HG03095 (cell line): ENCODE data around the gene TNFAIP8L1.
"Not testable (repeated sequence)": the region's sequence is repeated elsewhere in the genome, so short reads cannot be mapped to it uniquely, and the experiment has no call there.

Source experiments
- ATAC-seq: cut with Tn5 transposase; IDR thresholded peaks from one replicate; pipeline ENCODE4 v1.9.1; 2021; ENCODE audit warnings: moderate library complexity; ENCODE audit not compliant: unreplicated experiment

TNFAIP8L1 gene

DNA sequence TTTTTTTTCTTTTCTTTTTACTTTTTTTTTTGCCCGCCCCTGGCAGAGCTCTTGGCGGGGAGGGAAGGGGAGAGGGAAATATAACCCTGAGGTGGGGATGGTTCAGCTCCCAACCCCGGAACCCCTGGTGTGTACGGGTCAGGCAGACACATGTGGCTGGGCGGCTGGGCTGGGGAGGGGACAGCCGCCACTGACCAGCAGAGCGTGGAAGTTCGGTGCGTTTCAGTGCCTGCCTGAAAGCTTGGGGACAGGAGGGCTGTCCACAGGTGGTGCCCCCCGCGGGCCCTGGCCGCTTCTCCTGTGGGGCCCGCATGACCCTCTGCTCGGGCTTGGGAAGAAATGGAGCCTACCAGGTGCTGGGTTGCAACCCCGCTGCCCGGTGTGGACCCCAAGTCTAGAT, 36.0 kb downstream of the TNFAIP8L1 start:
- ATAC-seq = no peak

DNA sequence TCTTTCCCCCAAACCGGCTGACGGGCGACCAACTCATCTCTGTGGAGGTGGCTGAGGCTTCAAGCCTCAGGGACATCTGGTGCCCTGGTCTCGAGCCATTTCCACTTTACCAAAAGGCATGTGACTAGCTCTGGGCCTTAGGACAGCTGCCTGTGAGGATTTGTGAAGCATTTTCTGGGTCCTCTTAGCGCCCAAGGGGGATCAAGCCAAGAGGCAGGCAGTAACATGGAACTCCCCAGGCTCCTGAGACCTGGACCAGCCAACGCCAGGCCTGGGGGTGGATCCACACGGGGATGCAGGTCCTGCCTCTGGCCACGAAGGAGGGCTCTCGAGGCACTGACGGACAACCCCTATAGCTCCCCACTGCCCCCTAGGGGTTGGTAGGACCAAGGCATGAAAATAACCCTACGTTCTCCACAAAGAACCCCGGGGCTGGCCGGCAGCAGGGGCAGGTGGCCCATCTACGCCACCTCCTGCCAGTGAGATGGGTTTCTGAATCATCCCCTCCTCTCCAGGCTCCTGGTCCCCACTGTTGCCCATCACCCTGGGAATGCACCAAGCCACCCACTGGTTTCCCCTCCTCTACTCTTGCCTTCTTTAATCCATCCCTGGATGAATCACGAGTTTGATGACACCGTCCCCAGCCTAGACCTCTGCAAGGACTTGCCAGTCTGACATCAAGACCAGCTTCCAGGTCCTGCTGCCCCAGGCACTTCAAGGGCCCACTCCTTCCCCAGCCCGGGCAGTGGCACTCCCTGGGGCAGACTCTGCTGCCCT, 37.8 kb downstream of the TNFAIP8L1 start:
- no peak for ATAC-seq

DNA sequence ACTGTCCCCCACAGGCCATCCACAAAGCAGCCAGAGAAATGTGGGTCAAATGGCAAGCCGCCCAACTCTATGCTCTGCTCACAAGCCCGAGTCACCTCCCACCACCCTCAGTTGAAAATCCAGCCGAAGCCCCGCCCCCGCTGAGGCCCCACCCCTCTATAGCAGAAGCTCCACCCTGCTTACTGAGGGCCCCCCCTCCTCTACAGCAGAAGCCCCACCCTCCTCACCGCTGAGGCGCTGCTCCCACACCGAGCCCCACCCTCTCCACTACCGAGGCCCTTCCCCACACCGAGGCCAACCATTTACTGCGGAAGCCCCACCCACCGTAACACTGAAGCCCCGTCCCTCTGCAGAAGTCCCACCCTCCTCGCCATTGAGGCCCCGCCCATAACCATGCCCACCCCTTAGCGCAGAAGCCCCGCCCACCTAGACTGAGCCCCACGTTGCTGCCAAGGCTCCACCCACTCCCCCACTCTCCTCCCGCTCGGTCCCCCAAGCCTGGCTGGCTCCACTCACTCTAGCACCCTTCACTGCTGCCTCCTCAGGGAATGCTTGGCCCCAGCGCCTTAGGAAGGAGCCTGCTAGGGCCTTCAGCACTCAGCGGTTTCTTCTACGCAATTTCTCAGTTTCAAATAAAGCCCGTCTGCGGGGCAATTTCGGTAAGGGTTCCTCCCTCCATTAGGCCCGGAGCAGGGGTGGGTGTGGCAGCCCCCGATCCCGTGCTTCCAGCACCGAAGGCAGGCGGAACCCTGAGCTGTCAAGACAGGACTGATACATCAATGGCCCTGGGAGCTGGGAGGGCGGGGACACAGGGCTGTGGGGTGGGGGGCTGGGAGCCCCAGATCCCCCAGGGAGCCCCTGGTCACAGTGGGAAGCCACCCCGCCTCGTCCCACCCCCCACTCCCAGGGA, 39.8 kb downstream of the TNFAIP8L1 start:
- no peak for ATAC-seq

DNA sequence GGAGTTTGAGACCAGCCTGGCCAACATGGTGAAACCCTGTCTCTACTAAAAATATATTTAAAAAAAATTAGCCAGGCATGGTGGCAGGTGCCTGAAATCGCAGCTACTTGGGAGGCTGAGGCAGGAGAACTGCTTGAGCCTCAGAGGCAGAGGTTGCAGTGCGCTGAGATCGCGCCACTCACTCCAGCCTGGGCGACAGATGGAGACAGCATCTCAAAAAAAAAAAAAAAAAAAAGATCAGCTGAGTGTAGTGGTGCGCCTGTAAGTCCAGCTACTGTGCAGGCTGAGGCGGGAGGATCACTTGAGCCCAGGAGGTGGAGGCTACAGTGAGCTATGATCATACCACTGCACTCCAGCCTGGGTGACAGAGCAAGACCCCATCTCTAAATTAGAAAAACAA, 40.7 kb downstream of the TNFAIP8L1 start:
- not testable (repeated sequence) for ATAC-seq

DNA sequence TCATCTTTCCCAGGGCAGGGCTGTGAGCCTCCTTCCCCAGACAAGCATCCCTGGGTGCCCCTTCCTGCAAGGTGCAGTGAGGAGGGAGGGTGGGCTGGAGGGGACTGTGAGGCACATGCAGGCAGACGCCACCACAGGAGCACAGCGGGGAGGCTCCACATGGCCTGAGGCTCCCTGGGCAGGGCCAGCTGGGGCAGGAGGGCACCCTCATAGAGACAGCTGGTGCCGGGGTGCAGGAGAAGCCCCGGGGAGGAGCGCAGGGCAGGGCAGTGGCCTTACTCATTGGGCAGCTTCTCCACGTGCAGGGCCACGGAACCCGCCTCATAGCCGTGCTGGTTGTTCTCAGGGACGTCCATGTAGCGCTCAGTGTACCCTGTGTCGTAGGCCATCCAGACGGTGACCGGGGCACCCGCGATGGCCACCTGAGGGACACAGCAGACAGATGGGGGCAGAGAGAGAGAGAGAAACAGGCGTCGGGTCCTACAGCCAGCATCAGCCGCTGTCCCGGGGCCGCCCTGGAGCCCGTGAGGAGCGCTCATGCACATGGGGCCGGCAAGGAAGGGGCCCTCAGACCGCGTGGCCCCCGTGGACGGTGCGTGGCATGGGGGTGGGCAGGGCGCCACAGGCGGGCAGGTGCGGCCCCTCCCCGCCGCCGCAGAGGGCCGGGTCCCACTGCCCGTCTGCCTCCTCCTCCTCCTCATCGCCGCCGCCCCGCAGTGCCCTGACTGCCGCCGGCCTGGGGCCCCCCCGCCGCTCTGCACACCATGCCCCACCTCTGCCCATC, 43.3 kb downstream of the TNFAIP8L1 start:
- ATAC-seq = no peak

DNA sequence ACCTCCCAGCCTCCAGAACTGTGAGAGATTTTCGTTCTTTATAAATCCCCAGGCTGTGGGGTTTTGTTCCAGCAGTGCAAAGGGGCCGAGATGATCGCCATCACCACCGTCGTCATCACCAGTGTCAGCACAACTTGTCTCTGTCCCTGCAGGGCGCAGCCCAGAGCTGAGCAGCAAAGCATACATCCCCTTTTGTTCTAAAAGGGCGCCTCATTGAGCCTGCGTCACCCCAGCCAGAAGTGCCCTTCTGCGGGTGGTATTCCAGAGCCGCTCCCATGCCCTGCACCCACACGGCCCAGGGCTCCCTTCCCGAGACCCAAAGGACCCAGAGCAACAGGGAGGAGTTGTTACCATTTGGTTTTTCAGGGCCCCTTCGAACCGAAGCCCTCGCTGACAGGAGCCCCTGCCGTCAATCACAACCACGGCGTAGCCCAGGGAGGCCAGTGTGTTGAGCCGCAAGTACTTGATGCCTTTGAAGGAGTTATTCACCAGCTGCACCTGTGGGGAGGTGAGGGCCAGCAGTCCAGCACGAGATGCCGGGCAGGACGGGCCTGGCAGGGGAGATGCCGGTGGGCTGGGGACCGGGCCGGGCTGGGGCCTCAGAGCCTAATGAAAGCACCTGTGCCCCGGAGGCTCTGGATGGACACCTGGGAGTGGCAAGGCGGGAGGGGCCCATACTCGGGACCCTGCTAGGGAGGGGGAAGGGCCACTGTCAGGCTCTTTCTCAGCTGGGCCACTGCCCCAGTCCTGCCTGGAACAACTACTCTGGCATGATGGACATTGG, 45.2 kb downstream of the TNFAIP8L1 start:
- no peak for ATAC-seq

DNA sequence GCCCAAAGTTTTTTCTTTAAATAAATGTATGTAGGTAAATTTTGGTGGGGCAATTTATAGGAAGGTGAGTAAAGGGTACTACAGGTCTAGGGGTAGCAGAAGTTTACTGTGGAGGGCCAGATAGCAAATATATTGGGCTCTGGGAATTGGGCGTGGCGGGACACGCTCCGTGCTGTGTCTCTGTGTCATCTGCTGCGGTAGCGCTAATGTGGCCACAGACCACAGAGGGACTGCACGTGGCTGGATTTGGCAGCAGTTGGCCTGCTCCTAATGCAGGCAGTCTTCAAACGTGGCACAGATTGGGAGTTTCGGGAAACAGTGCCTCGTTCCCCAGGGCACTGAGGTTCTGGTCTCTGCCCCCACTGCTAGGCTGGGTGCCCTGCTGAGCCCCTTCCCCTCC, 47.4 kb downstream of the TNFAIP8L1 start:
- ATAC-seq = no peak

DNA sequence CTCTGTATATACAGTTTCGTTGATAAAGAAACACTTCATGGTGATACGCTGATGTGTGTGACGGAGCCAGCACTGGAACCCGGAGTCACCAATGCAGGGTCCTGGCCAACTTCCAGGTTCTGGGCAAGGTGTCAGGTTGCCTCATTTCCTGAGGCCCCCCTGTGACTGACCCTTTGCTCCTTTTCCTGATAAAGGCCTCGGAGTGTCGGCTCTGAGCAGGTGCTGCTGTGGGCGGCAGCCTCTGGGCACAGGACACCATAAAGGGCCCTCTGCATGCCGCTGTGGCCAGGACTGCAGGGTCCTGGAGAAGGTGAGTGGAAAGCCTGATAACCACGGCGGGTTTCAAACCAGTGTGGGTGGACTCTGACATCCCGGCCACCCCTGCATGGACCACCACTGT, 48.1 kb downstream of the TNFAIP8L1 start:
- ATAC-seq = no peak

DNA sequence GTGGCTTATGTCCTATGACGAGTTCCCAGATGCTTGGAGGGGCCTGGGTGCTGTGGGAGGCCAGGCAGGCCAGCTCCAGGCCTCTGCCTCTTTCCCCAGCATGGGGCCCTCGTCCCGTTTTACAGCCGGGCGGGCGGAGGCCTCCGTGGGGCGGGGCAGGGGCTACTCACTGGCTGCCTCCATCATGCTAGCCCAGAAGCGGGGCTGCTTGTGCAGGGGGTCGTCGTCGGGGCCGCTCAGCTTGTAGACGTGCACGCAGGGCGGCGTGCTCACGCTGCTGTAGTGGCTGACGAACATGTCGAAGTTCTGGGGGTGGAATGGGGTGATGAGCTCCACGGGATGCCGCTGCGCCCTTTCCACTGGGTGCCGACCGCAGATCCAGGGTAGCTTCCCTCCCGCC, 49.3 kb downstream of the TNFAIP8L1 start:
- no peak for ATAC-seq

DNA sequence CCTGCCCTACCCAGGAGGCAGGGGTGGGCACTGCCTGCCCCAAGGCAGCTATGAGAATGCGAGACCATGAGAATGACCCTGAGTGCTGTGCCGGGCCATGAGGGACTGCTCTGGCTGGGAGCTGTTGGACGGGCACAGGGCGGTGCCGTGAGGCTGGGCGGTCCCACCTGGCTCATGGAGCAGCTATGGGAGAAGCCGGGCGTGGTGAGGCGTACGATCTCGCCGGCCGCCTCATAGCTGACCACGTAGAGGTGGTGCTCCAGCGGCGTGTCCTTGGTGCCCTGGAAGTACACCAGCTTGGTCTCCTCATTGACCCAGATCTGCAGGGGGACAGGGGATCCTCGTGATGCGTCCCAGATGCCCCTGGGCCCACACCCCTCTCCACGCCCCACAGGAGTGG, 50.1 kb downstream of the TNFAIP8L1 start:
- ATAC-seq = no peak

DNA sequence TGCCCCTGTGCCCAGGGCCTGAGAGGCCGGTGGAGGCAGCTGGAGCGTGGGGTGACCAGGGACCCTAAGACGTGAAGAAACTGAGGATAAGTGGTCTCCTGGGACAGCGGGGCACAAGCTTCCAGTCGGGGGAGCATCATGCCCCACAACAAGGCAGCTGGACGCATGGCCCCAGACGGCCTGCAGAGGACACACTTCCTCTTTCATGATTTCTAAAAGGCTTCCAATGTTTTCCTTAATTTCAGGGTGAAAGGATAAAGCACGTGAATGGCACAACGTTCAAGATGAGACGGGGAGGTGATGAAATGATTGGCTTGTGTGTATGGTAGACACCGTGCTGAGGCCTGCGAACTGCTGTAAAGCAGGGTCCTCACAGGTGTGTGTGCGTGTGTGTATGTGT, 51.0 kb downstream of the TNFAIP8L1 start:
- ATAC-seq = no peak

DNA sequence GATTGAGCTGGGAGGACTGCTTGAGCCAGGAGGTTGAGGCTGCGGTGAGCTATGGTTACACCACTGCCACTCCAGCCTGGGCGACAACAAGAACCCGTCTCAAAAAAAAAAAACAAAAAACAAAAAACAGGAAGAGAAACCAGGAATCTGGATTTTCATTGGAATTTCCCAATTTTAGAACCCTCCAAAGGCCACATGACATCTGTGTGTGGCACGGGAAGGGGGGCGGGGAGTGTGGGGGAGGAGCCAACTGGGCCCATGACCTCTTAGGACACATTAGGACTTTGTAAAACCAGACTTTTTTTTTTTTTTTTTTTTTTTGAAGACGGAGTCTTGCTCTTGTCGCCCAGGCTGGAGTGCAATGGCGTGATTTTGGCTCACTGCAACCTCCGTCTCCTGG, 52.1 kb downstream of the TNFAIP8L1 start:
- no peak for ATAC-seq

DNA sequence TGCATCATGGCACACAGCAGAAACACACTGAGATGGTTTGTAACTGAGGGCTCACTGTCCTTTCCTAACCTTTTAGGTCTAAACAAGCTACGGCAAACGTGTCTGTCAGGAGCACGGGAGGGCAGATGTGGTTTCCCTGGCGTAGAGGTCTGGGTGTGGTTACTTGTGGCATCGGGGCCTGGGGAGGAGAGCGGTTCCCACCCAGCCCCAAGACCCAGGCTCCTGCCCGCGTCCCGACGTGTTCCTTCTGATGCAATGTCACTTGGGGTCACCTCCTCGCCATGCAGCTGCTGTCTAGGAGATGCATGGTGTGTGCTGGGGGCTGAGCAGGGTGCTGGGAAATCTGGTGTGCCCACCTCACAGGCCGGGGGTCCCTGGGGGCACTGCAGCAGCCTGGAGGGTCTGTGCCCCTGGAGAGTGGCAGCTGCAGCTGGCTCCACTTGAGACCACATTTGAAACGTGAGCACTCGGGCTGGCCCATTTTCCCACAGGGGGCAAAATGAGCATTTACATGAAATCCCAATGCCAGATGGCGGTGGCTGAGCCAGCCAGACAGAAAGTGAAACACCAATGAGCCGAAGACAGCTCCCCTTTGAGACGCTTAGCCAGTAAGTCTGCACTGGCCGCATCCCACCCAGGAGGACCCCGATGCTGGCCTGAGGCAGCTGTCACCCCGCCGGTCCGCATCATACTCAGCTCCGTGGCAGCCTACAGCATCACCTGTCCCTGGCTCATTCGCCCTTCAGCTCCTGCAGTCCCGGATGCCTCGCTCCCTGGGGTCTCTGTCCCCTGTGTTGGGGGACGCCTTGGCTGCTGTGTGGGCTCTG, 53.1 kb downstream of the TNFAIP8L1 start:
- ATAC-seq = no peak

DNA sequence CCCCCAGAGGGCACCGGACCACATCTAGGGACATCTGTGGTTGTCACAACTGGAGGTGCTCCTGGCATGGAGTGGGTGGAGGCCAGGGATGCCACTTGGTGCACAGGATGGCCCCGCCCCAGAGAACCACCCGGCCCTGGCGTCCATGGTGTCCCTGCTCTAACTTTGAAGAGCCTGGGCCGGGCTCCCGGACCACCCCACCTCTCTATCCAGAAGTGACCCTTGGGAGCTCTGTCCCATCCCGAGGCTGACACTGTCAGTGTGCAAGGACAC, 53.7 kb downstream of the TNFAIP8L1 start:
- no peak for ATAC-seq

DNA sequence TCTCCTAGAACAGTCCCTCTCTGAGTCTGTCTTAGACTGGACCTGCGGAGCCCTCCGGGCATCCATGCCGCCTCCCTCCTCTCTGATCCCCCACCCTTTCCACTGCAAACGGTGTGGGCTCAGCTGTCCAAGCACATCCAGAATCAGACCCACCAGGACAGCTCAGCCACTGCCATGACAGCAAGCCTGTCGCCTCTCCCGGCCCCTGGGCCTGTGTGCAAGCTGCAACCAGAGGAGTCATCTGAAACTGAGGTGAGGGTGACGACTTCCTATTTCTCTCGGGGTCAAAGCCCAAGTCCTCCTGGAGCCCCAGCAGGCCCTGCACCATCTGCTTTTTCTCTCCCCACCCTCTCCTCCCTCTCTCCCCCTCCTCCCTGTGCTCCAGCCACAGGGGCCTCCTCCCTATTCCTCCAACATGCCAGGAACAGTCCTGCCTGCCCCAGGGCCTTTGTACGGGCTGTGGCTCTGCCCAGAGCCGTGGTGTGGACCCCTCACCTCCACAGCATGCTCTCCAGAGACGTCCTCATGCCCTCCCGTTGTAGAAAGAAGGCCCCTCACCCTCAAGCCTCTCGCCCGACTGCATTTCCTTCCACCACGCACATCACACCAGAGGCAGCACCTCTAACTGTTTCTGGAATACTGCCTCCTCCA, 54.3 kb downstream of the TNFAIP8L1 start:
- ATAC-seq = no peak

DNA sequence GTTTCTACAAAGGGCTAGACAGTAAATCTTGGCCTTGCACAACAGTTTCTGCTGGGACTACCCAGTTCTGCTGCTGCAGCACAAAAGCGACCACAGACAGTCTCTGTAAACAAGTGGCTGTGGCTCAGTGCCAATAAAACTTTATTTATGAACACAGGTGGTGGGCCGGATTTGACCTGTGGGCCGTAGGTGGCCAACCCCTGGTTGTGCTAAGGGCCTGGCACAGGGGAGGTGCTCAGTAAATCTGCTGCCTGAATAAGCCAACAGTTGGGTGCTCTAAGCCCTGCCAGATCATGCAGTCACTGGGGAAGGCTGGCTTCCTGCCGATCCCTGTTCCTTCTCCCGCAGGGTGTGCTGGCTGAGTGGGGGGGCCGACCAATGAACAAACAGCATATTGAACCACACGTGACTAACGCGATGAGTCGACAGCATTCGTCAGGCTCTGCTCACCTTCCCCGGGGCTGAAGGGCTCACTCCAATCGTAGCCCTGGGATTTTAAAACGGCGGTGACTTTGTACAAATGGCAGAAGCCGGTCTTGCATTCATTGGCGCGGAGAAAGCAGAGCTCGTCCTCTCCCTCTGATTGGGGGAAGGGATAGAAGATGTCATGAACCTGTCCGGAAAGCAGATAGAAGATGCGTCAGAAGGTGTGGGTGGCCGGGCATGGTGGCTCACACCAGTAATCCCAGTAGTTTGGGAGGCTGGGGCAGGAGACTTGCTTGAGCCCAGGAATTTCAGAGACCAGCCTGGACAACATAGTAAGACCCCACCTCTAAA, 55.1 kb downstream of the TNFAIP8L1 start:
- no peak for ATAC-seq

DNA sequence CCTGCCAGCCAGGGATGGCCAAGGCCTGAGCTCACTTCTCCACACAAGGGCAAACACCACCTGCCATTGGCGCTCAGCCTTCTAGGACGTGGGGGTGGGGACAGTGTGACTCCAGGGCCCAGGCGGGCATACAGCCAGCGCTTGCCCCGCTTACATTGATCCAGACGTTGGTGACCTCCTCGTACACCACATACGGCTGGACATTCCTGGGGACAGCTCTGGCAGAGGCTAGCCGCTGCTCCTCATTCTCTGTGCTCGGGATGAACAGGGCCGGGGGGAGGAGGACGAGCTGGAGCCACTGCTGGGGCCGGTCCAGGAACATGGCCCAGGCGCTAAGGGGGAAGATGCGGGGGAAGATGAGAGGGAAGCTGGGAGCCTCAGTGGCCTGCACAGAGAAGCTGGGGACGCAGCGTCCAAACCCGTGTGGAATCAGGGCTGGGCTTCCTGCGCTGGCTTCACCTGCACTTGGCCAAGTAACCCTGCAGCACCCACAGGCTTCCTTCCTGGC, 56.0 kb downstream of the TNFAIP8L1 start:
- ATAC-seq = no peak

DNA sequence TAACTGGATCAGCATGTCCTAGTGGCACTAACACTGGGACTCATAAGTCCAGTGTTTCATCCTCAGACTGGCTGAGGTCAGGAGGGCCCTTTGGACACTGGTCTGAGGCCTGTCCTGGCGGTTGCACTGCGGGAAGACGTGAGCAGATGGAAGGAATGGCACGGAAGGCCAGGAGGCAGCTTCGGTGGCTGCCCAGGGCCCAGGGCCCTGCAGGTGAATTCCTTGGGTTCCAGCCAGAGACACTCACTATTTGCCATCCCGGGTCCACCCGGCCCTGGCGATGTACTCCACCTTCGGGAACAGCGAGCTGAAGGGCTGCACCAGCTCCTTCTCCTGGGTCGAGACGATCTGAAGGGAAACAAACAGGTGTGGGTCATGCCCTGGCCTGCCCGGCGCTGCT, 58.0 kb downstream of the TNFAIP8L1 start:
- ATAC-seq = no peak
